ENCODE measurements around the gene COX15.
"Not testable (repeated sequence)": the region's sequence is repeated elsewhere in the genome, so short reads cannot be mapped to it uniquely, and the experiment has no call there.

The COX15 gene

DNA sequence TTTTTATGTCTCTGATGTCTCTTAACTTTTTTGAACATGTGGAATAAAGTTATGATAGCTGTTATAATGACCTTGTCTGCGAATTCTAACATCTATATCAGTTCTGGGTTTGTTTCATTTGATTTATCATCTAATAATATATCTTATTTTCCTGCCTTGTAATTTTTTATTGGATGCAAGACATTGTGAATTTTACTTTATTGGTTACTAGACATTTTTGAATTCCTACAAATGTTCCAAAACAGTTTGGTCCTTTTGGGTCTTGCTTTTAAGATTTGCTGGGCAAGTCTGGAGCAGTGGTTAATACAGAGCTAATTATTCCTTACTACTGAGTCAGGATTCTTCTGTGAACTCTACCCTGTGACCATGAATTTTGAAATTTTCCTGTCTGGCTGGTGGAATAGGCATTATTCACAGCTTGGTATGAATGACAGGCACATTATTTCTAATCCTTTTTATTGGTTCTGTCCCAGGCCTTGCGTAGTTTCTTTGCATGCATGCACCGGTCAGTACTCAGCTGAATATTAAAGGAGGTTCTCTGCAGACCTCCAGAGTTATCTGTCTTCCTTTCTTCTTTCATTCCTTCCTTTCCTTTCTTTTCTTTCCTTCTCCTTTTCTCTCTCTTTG, 9.1 kb upstream of the COX15 start:
- no peak for DNase-seq

DNA sequence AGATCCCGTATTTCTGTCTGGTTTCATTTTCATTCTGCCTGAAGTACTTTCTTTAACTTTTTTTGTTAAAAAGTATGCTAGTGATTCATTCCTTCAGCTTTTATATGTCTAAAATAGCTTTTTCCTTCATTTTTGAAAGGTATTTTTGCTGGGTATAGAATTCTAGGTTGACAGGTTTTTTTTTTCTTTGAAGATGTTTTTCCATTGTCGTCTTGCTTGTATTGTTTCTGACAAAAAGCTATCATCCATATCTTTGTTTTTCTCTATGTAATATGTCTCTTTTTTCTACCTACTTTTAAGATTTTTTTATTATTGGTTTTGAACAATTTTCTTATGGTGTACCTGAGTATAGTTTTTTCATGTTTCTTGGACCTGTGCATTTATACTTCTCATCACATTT, 8.3 kb upstream of the COX15 start:
- no peak for DNase-seq

DNA sequence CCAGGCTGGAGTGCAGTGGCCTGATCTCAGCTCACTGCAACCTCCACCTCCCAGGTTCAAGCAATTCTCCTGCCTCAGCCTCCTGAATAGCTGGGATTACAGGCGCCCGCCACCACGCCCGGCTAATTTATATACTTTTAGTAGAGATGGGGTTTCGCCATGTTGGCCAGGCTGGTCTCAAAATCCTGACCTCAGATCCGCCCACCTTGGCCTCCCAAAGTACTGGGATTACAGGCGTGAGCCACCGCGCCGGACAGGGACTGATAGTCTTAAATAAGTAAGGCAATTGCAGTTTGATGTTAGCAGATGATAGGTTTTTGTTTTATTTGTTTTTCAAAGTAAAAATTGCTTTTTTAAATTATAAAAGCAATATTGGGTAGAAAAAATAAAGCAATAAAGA, 2.2 kb upstream of the COX15 start:
- DNase-seq, result not testable (repeated sequence)

DNA sequence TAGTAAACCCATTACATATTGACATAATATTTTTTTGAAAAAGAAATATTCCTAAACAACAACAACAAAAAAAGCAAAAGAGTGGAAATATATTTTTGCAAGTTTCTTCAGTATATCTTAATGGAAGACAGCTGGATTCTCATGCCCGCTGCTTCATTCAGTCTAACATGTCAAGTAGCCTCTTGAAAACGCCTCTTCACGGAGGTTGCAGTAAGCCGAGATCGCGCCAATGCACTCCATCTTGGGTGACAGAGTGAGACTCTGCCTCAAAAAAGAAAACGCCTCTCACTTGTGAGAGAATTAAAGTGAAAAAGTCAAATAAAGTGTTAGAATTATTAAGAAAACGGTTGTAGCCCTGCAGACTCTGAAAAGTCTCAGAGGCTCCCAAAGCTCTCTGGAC, 1.4 kb upstream of the COX15 start:
- no peak for DNase-seq

DNA sequence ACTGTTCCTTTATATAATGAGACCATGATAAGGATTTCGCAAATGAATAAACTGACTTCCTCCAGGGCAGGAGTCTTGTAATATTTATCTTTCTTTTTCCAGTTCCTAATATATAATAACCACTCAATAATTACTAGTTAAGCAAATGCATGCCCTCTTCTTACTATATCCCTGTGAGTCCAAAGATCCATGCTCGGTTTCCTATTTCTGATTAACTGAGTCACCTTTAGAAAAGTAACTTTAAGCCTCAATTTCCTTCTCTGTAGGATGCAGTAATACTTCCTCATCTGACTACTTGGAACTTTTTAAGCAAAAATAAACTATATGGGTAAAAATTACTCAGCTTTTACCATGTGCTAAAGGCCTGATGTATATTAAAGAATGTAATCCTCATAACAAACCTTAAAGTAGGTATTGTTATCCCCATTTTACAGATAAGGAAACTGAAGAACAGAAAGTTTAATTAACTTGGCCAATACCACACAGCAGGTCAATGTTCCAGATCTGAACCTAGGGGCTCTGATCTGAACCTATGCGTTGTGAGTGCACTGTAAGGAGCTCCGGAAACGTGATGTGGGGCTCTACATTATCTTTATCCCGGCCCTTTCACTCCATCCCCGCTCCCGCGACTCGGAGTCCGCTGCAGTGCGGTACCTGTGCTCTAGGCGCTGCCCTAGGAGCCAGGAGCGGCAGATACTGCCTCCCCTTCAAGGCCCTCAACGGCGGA, 458 bp downstream of the COX15 start:
- DNase-seq, result no peak

DNA sequence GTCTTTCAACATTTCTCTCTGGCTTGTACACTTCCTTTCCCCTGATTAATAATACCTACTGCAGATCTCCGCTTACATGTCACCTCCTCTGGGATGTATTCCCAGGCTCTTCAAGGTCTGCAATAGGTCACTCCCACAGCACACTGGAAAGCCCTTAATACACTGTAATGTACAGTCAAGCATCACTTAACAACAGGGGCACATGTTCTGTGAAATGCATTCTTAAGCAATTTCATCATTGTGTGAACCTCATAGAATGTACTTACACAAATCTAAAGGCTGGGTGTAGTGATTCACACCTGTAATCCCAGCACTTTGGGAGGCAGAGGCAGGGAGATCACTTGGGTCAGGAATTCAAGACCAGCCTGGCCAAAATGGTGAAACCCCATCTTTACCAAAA, 1.9 kb downstream of the COX15 start:
- no peak for DNase-seq

DNA sequence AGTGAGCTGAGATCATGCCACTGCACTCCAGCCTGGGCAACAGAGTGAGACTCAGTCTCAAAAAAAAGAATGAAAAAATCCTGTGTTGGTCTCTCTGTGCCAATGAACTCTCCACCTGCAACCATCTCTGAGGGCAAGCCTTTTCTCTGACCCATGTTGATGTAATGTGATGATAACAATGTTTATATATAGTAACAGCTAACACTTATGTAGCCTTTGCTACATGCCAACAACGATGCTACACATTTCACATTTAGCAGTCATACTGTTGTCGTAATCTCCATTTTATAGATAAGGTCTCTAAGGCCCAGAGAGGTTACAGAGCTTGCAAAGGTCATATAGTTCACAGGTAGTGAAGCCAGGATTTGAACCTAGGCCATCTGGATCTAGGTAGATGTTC, 11.5 kb downstream of the COX15 start:
- DNase-seq, result no peak

DNA sequence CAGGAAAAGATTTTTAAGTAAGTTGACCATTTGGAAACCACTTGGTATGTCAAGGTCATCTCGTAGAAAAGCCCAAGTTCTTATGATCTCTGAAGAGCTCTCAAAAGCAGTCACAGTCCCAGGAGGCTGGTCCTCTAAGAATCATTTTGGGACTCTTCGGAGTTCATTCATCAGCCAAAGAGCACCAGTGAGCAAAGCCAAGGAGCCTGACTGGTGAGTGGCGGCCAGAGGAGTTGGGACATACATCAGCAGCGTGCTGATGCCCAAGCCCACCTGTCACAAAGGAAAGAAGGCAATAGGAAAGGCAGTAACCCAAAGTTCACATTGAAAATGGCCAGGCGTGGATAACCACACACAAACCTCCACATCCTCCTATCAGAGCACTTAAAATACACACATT, 17.5 kb downstream of the COX15 start:
- DNase-seq, result no peak

DNA sequence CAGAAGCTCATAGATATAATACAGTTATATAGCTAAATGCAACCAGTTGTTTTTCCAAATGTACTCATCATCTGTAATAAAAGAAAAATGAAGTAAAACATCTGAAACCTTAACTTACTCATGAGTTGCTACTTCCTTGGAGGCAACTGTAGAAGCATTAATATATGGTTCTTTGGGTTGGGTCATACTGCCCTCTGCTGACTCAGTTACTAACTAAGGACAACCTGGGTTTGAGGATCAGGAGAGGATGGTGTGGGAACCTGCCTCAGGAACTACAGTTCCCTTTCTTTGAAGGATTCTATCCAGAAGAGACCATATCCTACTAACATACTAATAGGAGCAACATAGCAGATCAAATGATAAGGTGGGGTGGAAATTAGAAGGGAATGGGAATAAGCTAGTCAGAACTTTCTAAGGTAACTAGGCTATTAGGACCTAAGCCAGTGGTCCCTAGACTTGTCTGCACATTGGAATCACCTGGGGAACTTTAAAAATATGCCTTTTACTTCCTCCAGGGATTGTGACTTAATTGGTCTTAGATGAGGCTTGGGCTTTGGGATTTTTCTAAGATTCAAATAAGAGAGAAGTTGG, 20.7 kb downstream of the COX15 start:
- peak; percentile 69 for DNase-seq

DNA sequence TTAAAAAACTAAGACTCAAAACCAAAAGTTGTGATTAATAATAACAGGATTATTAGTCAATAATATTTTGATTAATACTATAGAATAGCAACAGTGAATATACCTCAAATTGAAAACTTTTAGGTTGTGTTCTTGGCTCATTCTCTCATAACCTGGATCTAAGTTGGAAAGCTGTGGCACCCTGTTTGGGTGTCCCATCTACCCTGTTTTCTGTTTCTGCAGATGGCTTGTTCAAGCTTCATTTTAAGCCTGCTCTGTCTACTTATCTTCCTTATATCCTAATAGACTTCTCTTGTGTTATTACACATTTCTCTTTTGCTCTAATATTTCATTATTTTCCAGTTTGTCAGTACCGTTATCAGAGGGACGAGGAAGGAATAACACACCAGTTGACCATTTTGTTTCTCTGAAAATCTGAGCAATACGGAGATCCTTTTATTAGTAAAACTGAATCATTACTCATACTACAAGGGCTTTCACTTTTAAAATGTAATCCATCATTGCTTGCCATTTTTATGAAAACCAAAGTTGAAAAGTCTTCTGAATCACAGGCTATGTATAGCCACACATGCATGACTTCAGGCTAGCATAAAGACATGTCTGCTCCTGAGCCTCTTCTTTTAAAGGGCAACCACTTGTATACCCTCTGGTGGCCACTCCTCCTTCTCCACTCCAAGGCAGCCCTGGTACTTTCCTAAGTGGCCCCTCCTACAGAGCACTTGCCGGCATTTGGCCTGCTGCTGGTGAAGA, 22.3 kb downstream of the COX15 start:
- peak; percentile 43 for DNase-seq

DNA sequence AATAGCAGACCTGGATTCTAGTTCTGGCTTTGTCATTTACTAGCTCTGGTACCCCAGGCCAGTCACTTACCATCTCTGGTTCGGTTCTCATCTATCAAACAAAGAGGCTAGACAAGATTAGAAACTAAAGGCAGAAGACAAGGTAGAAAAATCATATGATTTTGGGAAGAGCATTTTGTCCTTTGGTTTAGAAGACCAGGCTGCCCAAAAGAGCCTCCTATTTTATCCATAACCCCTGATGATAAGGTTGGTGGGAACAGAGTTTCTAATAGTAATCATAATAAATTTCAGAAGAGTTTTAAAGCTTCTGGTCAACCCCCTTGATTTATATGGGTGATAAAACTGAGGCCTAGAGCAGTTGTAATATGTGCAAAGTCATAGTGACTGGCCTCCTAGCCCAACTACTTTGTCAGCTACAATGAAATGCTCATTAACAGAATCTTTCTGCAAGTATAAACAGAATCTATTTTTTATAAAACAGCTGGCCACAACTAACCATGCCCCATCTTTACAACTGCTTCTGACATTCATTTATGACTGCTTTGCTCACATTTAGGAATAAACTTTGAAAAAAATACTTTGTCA, 23.4 kb downstream of the COX15 start:
- DNase-seq, result no peak

DNA sequence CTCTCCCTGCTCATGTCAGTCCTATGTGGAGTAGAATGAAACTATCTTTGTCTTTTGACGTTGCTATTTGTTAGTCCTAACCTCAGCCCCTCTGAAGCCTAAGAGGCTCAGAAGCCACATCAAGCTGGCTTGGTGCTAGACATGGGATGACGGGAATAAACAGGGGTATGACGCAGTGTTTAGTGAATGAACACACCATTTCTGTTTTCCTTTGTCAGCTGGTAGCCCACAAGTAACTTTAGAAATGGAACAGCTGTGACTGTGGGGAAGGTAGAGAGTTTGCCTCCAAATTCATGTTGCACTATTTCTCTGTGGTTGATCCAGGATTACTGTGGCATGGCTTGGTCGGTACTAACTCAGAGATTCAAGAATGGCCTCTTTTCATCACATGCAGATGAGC, 31.3 kb downstream of the COX15 start:
- DNase-seq, result no peak

DNA sequence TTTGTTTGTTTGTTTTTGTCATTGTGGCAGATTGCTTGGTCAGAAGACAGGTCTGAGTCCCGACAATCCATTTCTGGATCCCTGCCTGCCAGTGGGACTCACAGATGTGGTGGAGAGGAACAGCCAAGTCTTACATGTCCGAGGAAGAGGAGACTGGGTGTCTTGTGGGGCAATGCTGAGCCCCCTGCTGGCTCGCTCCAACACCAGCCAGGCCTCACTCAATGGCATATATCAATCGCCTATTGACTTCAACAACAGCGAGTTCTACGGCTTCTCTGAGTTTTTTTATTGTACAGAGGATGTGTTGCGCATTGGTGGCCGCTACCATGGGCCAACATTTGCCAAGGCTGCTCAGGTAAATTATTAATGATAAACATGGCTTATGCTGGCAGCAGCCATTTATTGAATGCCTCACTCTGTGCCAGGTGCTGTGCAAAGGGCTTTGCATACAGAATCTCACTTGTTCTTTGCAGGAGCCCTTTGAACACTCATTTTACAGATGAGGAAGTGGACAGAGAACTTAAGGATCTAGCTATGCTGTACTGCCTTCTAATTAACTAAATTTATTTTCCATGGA, 33.3 kb downstream of the COX15 start:
- DNase-seq, result no peak

DNA sequence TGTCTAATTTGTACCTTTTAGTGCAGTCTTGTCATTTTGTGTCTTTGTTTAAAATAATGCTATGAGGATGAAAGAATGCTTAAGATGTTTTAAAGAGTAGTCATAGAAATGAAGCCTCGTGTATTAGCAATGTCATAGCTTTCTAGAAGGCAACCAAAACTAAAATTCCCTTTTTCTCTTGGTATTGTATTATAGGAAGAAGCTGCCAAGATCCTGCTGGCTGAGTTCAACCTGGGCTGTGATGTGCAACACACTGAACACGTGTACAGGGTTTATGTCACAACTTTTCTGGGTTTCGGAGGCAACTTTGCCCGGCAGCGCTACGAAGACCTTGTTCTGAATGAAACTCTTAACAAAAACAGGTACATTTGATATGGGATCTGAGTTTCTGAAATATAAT, 36.2 kb downstream of the COX15 start:
- peak; percentile 53 for DNase-seq

DNA sequence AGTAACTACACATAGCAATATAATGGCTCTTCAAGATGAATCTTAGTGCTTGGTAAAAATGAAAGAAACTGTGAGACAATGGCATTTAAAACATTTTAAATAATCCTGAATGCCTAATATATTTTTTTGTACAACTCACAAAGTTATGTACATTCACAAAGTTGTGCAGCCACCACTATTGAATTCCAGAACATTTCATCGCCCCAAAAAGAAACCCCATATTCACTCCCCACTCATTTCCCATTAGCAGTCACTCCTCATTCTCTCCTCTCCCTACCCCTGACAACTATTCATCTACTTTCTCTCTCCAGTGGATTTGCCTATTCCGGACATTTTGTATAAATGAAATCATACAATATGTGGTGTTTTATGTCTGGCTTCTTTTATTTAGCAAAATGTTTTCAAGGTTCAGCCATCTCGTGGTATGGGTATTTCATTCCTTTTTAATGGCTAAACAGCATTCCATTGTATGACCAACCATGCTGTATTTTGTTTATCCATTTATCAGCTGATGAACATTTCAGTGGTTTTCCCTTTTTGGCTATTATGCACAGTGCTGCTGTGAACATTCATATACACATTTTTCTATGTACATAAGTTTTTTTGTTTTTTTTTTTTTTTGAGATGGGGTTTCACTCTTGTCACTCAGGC, 37.9 kb downstream of the COX15 start:
- DNase-seq, result peak; percentile 94

DNA sequence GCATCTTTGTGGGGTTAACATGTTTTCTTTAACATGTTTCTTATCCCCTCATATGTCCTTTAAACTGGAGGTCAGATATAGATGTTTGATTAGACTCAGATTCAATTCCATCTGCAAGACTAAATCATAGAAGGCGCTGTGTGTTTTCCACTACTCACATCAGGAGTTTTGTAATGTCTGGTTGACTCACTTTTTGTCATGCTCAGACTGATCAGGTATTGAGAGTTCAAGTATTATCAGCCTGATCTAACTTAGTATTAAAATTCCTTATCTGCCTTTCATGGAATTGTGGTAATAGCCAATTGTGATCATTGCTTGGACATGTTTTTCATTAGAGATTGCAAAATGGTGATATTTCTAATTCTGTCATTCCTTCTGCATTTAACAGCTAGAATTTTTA, 42.5 kb downstream of the COX15 start:
- no peak for DNase-seq

DNA sequence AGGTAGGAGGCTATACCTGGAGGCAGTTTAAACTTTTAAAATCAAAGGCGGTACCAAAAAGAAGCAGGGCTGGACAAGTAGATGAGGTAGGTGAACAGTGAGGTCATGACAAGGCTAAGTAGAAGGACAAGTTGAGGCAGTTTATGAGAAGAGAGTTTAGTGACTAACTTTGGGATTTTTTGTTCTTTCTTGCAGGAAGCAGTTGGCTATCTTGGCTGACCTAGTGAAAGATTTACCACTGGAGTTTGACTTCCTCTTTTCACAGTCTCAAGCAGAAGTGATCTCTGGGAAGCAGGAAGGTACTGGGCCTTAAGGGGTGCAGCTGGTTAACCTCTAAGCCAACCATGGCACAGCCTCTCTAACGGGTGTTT, 46.3 kb downstream of the COX15 start:
- DNase-seq, result no peak

DNA sequence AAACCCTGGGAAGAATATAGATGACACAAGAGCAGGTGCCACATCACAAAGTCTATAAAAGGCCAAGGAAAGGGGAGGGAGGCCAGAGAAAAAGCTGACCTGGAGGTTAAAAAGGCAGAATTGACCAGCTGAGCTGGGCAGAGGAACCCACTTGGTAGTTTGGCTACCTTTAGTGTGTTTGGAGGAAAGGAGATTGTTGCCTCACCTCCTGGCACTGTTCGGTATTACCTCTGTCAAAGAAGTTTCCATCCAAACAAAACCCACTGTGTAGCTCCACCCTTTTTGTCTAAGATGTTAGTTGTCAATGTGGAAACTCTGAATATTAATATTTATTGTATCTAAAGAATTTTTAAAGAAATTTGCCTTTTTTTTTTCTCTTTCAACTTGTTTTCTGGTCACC, 49.2 kb downstream of the COX15 start:
- DNase-seq, result no peak
